Central memory CD8-positive, alpha-beta T cell (primary cell): Measurements from ENCODE around the gene KLHL13.

ENCODE experiments used
- ATAC-seq: fragments of 150-1000 bp; cut with Tn5 transposase; replicated peaks from 2 replicates; pipeline ENCODE4 v1.10.0; 2022; ENCODE audit warnings: mild to moderate bottlenecking, moderate FRiP score, moderate number of reproducible peaks; ENCODE audit not compliant: poor library complexity, severe bottlenecking; ENCODE audit errors: extremely low read depth
- DNase-seq, 2 donors: peaks; one replicate each; pipeline ENCODE4 v3.0.0; 2021; ENCODE audit warnings: low spot score in 2 of 2
- H3K27ac Mint-ChIP-seq: one replicate; pipeline ENCODE4 v1.8.0; 2022; ENCODE audit warnings: low read depth, mild to moderate bottlenecking, moderate library complexity, mixed read lengths
- H3K27me3 Mint-ChIP-seq: one replicate; pipeline ENCODE4 v1.8.0; 2022; ENCODE audit warnings: mixed read lengths
- H3K36me3 Mint-ChIP-seq: one replicate; pipeline ENCODE4 v1.8.0; 2022; ENCODE audit warnings: mild to moderate bottlenecking, moderate library complexity, mixed read lengths; ENCODE audit not compliant: insufficient read depth
- H3K4me1 Mint-ChIP-seq: one replicate; pipeline ENCODE4 v1.8.0; 2022; ENCODE audit warnings: mixed read lengths
- H3K4me3 Mint-ChIP-seq: one replicate; pipeline ENCODE4 v1.8.0; 2022; ENCODE audit warnings: mild to moderate bottlenecking, moderate library complexity, mixed read lengths
- H3K9me3 Mint-ChIP-seq: one replicate; pipeline ENCODE4 v1.8.0; 2022; ENCODE audit warnings: mixed read lengths

KLHL13 gene

DNA sequence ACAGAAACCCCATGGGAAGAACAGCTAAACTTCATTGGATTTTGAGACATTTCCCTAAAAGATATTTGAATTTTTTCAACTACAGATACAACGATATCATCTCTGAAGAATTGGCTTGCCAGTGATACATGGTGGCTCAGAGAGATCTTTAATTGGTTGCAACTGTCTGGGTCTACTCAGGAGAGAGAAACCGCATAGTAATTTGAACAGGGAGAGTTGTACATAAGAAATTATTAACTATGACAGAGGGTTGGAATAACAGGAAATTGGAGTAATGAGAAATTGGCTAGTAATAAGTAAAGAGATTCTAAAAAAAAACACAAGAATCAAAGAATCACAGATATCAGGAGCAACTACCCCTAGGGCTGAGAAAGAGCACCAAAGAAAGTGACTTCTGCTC, 118.4 kb downstream of the KLHL13 start:
- Mint-ChIP-seq H3K27ac (no peak overlapping the region), H3K9me3 (peaks cover 11% of the 10 kb centered on the region), H3K4me3 (no peak overlapping the region), H3K4me1 (no peaks in the 10 kb centered on the region), H3K27me3 (no peaks in the 10 kb centered on the region), H3K36me3 (no peaks in the 10 kb centered on the region)
- no peak for DNase-seq
- no peak for ATAC-seq

GRCh38 chrX:117996918-117997480, 119.6 kb downstream of the KLHL13 start:
- Mint-ChIP-seq H3K27ac (no peak overlapping the region), H3K36me3 (no peaks in the 10 kb centered on the region), H3K4me1 (no peaks in the 10 kb centered on the region), H3K9me3 (peaks cover 11% of the 10 kb centered on the region), H3K4me3 (no peak overlapping the region), H3K27me3 (no peaks in the 10 kb centered on the region)
- no peak for ATAC-seq
- no peak for DNase-seq

DNA sequence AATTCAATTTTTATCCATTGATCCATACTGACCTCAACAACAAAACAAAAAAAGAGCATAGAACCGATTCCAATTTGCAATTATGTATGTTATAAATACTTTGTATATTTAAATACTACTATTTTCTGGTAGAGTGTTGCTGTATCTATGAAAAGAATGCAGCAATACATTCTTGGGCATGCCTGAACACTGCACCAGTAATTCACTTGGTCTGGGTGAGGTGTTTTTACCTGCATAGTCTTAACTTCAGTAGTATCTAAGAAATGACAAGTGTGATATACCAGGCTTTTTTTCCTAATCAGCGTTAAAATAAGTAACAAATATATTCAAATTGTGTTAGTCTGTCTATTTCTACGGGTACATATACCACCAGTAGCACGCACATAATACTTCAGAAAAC, 120.2 kb downstream of the KLHL13 start:
- Mint-ChIP-seq H3K9me3 (peaks cover 11% of the 10 kb centered on the region), H3K27me3 (no peaks in the 10 kb centered on the region), H3K36me3 (no peaks in the 10 kb centered on the region), H3K4me3 (no peak overlapping the region), H3K4me1 (no peaks in the 10 kb centered on the region), H3K27ac (no peak overlapping the region)
- no peak for ATAC-seq
- DNase-seq, result no peak

DNA sequence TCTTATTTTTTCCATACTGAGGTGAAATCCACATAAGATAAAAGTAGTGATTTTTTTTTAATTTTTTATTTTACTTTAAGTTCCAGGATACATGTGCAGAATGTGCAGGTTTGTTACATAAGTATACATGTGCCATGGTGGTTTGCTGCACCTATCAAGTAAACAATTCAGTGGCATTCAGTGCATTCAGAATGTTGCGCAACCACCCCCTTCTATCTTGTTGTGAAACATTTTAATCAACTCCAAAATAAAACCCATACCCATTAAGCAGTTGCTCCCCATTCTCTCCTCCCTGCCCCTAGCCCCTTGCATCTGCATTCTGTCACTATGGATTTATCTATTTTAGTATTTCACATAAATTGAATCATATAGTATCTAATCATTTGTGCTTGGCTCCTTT, 121.2 kb downstream of the KLHL13 start:
- Mint-ChIP-seq H3K4me1 (no peaks in the 10 kb centered on the region), H3K9me3 (peaks cover 11% of the 10 kb centered on the region), H3K27me3 (no peaks in the 10 kb centered on the region), H3K36me3 (no peaks in the 10 kb centered on the region), H3K4me3 (no peak overlapping the region), H3K27ac (no peak overlapping the region)
- ATAC-seq (no peak), DNase-seq (no peak)

DNA sequence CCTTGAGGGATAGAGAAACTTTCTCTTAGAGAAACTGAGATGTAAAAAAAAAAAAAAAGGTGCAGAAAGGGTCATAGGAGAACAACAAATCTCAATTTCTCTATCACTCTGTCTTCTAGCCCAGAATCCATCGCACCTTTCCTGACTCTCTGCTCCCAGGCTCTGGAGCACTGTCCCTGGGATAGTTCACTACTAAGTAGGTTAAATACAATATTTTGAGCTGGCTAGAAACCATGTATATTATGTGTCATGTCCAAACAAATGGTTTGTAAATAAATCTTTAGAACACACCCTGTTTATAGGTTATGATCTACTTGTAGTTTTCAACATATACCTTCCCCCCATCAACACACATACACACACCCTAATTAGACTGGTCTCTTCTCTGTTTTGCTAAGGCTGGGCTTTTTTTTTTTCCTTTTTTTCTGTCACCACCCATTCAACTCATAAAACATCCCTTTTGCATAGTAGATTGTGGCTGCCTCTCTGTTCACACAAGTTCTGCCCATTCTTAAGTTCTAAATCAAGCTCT, 124.4 kb downstream of the KLHL13 start:
- no peak for ATAC-seq
- Mint-ChIP-seq H3K27ac (no peak overlapping the region), H3K27me3 (no peaks in the 10 kb centered on the region), H3K4me3 (no peak overlapping the region), H3K4me1 (no peaks in the 10 kb centered on the region), H3K36me3 (no peaks in the 10 kb centered on the region), H3K9me3 (peaks cover 5% of the 10 kb centered on the region)
- no peak for DNase-seq

DNA sequence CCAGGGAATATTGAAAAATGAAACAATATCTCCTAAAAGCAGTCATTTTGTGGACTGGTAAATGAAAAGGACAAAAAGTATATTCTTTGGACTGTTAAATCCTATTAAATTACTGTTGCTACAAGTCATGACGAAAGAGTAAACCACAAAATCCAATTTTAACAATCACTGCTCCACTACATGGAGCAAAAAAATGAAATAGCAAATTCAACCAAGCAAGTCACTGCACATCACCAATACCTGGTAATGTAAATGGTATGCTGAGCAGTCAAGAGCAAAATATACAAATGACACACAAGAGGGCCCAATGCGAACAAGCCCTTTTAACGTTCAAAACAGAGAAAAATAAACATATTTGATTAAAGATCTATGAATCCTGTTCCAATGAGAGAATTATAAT, 126.2 kb downstream of the KLHL13 start:
- Mint-ChIP-seq H3K27ac (no peak overlapping the region), H3K9me3 (peaks cover 5% of the 10 kb centered on the region), H3K4me1 (no peaks in the 10 kb centered on the region), H3K36me3 (no peaks in the 10 kb centered on the region), H3K27me3 (no peaks in the 10 kb centered on the region), H3K4me3 (no peak overlapping the region)
- ATAC-seq, result no peak
- DNase-seq, result no peak

DNA sequence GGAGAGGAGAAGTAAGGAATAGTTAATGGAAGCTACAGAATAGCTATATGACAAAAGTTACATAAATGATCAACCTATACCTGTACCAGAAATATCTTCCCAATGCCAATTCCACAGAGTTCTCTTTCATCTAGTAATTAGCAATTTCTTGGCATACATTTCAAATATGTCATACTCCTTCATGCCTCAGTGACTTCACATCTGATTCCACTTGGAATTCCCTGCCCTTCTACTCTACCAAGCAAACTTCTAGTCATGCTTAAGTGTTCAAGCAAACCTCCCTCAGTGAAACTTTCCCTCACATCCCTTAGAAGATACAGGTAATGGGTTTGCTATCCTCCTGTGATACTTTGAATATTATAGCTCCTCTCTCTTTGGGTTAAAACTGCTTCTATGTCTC, 127.1 kb downstream of the KLHL13 start:
- Mint-ChIP-seq H3K4me1 (no peaks in the 10 kb centered on the region), H3K4me3 (no peak overlapping the region), H3K27ac (no peak overlapping the region), H3K9me3 (peaks cover 5% of the 10 kb centered on the region), H3K36me3 (no peaks in the 10 kb centered on the region), H3K27me3 (no peaks in the 10 kb centered on the region)
- ATAC-seq (no peak), DNase-seq (no peak)

DNA sequence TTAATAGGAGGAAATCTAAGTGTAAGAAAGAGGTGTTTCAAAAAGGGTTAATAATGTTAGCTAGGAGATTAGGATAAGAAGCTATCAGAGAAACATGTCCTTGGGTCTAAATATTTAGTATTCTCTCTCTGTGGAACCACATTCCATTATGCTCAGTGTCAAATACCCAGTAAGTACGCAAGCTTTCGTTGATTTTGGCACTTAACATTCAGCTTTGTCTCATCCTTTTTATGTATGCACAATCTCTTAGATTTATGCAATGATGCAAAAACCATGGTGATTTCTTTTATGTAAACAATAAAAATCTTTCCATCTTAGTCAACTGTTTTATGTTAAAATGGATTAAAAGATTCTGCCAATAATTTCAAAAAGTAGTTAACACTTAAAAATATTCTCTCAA, 129.2 kb downstream of the KLHL13 start:
- H3K9me3 Mint-ChIP-seq, result no peaks in the 10 kb centered on the region
- H3K36me3 Mint-ChIP-seq, result no peaks in the 10 kb centered on the region
- DNase-seq (no peak), ATAC-seq (no peak)
- H3K4me3 Mint-ChIP-seq, result no peak overlapping the region
- H3K27ac Mint-ChIP-seq, result no peak overlapping the region
- no peaks in the 10 kb centered on the region for H3K27me3 Mint-ChIP-seq
- H3K4me1 Mint-ChIP-seq, result no peaks in the 10 kb centered on the region

DNA sequence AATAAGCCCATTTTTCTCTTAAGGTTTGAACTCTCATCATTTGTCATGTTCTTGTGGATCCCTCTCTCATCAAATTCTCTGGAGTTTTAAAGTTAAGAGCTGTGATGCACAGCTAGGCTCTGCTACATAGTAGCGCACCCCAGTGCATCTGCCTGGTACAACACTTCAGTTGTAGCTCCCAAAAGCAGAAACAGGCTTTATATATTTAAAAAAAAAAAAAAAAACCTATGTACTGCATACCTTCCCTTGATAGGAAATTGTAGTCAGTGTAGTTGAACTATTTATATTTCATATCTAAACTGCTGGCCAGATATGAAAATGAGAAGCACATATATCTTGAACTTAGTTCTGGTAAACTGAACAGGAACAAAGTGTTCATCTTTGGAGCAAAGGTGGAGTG, 131.4 kb downstream of the KLHL13 start:
- Mint-ChIP-seq H3K36me3 (no peaks in the 10 kb centered on the region), H3K27ac (no peak overlapping the region), H3K9me3 (no peaks in the 10 kb centered on the region), H3K4me3 (no peak overlapping the region), H3K27me3 (no peaks in the 10 kb centered on the region), H3K4me1 (no peaks in the 10 kb centered on the region)
- DNase-seq (no peak), ATAC-seq (no peak)

DNA sequence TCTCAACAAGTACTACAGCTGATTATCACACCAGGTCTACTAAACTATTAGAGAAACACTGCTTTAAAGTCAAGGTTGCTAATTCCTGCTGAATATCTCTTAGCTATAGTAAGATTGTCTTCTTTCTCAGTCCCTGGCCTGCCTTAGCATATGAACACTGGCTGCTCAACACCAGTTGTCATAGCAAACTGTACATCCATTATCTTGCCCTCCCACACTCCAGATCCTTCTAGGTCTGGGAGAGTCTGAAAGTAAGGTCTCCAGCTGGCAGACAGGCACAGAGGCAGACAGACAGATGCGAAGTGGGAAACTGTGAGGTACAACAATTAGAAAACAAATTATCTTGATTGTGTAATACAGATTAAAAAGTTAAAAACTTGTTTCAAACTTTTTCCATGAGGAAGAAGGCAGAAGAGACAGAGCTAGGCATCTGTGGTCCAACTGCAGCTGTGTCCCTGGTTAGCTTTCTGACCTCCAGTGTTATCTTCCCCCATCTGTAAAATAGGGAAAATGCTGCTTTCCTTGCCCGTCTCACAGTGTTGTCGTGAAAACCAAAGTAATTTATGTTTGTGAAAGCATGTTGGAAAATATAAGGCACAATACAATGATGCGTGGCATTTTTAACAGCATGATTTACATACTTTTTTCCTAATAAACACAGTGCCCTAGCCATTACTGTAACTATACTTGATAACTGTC, 133.8 kb downstream of the KLHL13 start:
- Mint-ChIP-seq H3K9me3 (no peaks in the 10 kb centered on the region), H3K27ac (no peak overlapping the region), H3K36me3 (no peaks in the 10 kb centered on the region), H3K27me3 (no peaks in the 10 kb centered on the region), H3K4me3 (no peak overlapping the region), H3K4me1 (no peaks in the 10 kb centered on the region)
- no peak for DNase-seq
- ATAC-seq, result no peak

DNA sequence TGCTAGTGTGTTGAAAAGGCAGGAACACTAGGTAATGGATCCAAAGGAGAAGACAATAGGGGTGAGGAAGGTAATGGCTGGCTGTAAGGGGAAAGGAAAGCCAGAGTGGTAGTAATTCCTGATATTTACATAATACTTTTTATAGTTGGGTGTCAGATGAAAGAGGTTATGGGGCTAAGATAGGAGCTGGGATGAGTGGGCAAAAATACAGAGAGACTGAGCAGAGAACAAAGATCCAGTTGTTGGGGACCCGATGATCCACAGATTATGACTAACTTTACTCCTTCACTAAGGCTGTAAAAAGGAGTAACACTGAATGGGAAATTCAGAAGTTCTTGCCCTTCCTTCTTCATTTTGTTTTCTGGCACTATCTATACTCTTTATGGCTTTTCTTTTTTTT, 138.2 kb downstream of the KLHL13 start:
- no peaks in the 10 kb centered on the region for H3K36me3 Mint-ChIP-seq
- H3K4me1 Mint-ChIP-seq, result no peaks in the 10 kb centered on the region
- no peak overlapping the region for H3K4me3 Mint-ChIP-seq
- DNase-seq (no peak), ATAC-seq (no peak)
- no peak overlapping the region for H3K27ac Mint-ChIP-seq
- H3K9me3 Mint-ChIP-seq, result no peaks in the 10 kb centered on the region
- no peaks in the 10 kb centered on the region for H3K27me3 Mint-ChIP-seq

DNA sequence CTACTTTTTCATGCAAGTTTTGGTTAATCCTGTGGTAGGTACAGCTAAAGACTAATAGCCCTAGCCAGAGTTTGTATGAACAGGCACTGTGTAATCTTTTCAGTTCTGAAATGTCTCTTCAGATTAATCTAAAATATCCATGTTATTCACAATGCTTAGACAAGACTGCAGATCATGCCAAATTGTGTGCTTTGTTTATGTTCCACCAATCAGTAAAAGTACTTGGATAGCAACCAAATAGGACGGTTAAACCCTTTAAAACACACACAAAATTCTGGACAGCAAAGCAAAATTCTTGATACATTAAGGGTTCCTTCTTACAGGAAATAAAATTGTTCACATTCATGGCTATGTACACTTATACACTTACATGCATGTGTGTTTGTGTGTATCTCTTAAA, 139.1 kb downstream of the KLHL13 start:
- ATAC-seq (no peak), DNase-seq (no peak)
- Mint-ChIP-seq H3K36me3 (no peaks in the 10 kb centered on the region), H3K4me3 (no peak overlapping the region), H3K9me3 (no peaks in the 10 kb centered on the region), H3K4me1 (no peaks in the 10 kb centered on the region), H3K27ac (no peak overlapping the region), H3K27me3 (no peaks in the 10 kb centered on the region)

DNA sequence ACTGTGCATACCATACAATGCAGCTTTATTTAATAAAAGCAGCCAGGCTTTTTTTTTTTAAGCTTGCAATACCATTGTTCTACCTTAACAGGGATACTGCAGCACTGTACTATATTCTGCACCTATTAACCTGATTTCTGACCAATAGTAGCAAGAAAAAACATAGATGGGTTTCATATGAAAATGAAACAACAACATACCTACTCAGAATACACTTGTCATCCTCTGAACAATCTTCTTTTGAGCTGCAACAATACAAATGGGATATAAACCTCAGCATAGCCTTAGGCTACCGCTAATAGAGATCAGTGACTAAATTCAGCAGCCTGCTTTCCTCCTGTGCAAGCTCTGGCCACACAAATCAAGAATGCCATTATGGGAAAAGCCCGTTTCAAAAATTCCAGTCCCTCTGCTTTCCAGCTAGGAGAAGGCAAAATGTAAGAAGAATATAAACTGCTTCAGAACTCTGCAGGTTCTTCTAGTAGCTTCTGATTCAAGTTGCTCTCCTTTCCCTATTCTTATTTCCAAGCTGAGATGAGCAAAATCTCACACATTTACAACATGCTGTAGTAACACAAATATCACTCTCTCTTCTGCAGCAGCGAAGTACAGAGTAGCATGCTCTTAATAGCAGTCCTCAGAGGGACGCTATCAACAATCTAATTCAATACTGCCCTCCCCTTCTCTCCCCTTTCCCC, 143.4 kb downstream of the KLHL13 start:
- no peaks in the 10 kb centered on the region for H3K27me3 Mint-ChIP-seq
- DNase-seq (no peak), ATAC-seq (no peak)
- no peaks in the 10 kb centered on the region for H3K4me1 Mint-ChIP-seq
- no peaks in the 10 kb centered on the region for H3K9me3 Mint-ChIP-seq
- H3K36me3 Mint-ChIP-seq, result no peaks in the 10 kb centered on the region
- no peak overlapping the region for H3K4me3 Mint-ChIP-seq
- no peak overlapping the region for H3K27ac Mint-ChIP-seq
